ENCODE measurements around the gene IL1RAPL1.

Gene IL1RAPL1

DNA sequence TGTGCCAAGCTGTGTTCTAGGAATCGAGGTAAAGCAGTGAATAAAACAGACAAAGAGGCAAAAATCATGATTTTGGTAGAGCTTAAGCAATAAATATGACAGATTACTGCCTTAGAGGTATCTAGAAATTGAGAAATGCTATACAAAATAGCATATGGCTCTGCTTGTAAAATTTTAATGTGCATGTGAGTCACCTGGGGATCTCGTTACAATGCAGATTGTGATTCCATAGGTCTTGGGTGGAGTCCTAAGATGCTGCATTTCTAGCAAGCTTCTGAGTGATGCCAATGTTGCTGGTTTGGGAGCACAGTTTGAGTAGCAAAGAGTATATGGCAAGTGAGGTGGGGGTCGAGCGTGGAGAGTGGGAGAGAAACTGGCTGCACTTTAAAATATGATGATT, 930.9 kb downstream of the IL1RAPL1 start:
- Histone ChIP-seq H3K9me2 (replicated peaks; ENCODE audit: low read depth, low read length) (no peaks in the 10 kb centered on the region), H3K4me1 (ENCODE audit: insufficient read depth, low read length, poor library complexity, severe bottlenecking) (no peaks in the 10 kb centered on the region), H2AFZ (ENCODE audit: low read length) (no peak overlapping the region), H3K9ac (ENCODE audit: low read depth, low read length, poor library complexity, severe bottlenecking) (no peak overlapping the region), H3K4me2 (ENCODE audit: low read depth, low read length, poor library complexity, severe bottlenecking) (no peak overlapping the region), H4K20me1 (ENCODE audit: insufficient read depth, low read length, poor library complexity, severe bottlenecking) (no peaks in the 10 kb centered on the region), H3F3A (ENCODE audit: low read depth) (no peaks in the 10 kb centered on the region), H3K9me3 (ENCODE audit: insufficient read depth, low read depth, low read length) (no peaks in the 10 kb centered on the region), H3K79me2 (ENCODE audit: insufficient read depth, low read length) (no peaks in the 10 kb centered on the region), H3K36me3 (ENCODE audit: insufficient read depth, low read length) (no peaks in the 10 kb centered on the region), H3K27me3 (ENCODE audit: insufficient read depth, low read length, poor library complexity, severe bottlenecking) (no peaks in the 10 kb centered on the region), H3K4me3 (ENCODE audit: low read length, poor library complexity, severe bottlenecking) (no peak overlapping the region)
- no peak for TF ChIP-seq EZH2phosphoT487 (IDR thresholded peaks at IDR 0.05; ENCODE audit: borderline replicate concordance)

GRCh38 chrX:29528281-29528680, 941.0 kb downstream of the IL1RAPL1 start:
- no peak overlapping the region for H3K9ac ChIP-seq (ENCODE audit: low read depth, low read length, poor library complexity, severe bottlenecking)
- TF ChIP-seq, protein P1, sequence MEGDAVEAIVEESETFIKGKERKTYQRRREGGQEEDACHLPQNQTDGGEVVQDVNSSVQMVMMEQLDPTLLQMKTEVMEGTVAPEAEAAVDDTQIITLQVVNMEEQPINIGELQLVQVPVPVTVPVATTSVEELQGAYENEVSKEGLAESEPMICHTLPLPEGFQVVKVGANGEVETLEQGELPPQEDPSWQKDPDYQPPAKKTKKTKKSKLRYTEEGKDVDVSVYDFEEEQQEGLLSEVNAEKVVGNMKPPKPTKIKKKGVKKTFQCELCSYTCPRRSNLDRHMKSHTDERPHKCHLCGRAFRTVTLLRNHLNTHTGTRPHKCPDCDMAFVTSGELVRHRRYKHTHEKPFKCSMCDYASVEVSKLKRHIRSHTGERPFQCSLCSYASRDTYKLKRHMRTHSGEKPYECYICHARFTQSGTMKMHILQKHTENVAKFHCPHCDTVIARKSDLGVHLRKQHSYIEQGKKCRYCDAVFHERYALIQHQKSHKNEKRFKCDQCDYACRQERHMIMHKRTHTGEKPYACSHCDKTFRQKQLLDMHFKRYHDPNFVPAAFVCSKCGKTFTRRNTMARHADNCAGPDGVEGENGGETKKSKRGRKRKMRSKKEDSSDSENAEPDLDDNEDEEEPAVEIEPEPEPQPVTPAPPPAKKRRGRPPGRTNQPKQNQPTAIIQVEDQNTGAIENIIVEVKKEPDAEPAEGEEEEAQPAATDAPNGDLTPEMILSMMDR (conservative IDR thresholded peaks at IDR 0.05; ENCODE audit: low read length), result no peak
- no peak overlapping the region for H2AFZ ChIP-seq (ENCODE audit: low read length)
- H3K4me1 ChIP-seq (ENCODE audit: insufficient read depth, low read length, poor library complexity, severe bottlenecking), result no peaks in the 10 kb centered on the region
- H3K36me3 ChIP-seq (ENCODE audit: insufficient read depth, low read length), result no peaks in the 10 kb centered on the region
- H3F3A ChIP-seq (ENCODE audit: low read depth), result no peaks in the 10 kb centered on the region
- H3K9me3 ChIP-seq (ENCODE audit: insufficient read depth, low read depth, low read length), result no peaks in the 10 kb centered on the region
- no peaks in the 10 kb centered on the region for H3K27me3 ChIP-seq (ENCODE audit: insufficient read depth, low read length, poor library complexity, severe bottlenecking)
- no peaks in the 10 kb centered on the region for H4K20me1 ChIP-seq (ENCODE audit: insufficient read depth, low read length, poor library complexity, severe bottlenecking)
- H3K4me2 ChIP-seq (ENCODE audit: low read depth, low read length, poor library complexity, severe bottlenecking), result no peak overlapping the region
- no peaks in the 10 kb centered on the region for H3K79me2 ChIP-seq (ENCODE audit: insufficient read depth, low read length)
- H3K9me2 ChIP-seq (replicated peaks; ENCODE audit: low read depth, low read length), result no peaks in the 10 kb centered on the region
- no peak overlapping the region for H3K4me3 ChIP-seq (ENCODE audit: low read length, poor library complexity, severe bottlenecking)

DNA sequence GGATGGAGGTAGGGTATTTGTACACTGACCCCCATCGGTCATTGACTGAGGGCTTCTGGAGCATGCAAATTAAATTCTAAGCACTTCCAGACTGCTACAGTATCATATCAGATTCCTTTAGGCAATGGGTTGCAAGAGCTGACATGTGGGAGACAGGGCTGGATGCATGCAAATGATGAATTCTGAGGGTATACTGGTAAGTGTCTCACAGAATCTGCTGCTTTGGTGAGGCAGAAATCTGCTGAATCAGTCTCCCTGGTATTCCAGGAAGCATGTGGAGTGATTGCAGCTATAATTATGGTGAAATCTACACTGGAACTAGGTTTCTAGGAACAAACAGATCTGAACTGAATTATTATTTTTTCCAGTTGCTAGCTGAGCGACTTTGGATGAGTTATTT, 943.3 kb downstream of the IL1RAPL1 start:
- Histone ChIP-seq H3K9me3 (ENCODE audit: insufficient read depth, low read depth, low read length) (no peaks in the 10 kb centered on the region), H2AFZ (ENCODE audit: low read length) (no peak overlapping the region), H3K4me1 (ENCODE audit: insufficient read depth, low read length, poor library complexity, severe bottlenecking) (no peaks in the 10 kb centered on the region), H3K9me2 (replicated peaks; ENCODE audit: low read depth, low read length) (no peaks in the 10 kb centered on the region), H4K20me1 (ENCODE audit: insufficient read depth, low read length, poor library complexity, severe bottlenecking) (no peaks in the 10 kb centered on the region), H3K27me3 (ENCODE audit: insufficient read depth, low read length, poor library complexity, severe bottlenecking) (no peaks in the 10 kb centered on the region), H3K4me2 (ENCODE audit: low read depth, low read length, poor library complexity, severe bottlenecking) (no peak overlapping the region), H3K4me3 (ENCODE audit: low read length, poor library complexity, severe bottlenecking) (no peak overlapping the region), H3K79me2 (ENCODE audit: insufficient read depth, low read length) (no peaks in the 10 kb centered on the region), H3K36me3 (ENCODE audit: insufficient read depth, low read length) (no peaks in the 10 kb centered on the region), H3K9ac (ENCODE audit: low read depth, low read length, poor library complexity, severe bottlenecking) (no peak overlapping the region), H3F3A (ENCODE audit: low read depth) (no peaks in the 10 kb centered on the region)
- TF ChIP-seq EZH2phosphoT487 (IDR thresholded peaks at IDR 0.05; ENCODE audit: borderline replicate concordance), result no peak
- TF ChIP-seq, protein P1 (conservative IDR thresholded peaks at IDR 0.05; ENCODE audit: low read length), result no peak

GRCh38 chrX:29531336-29531735, 944.1 kb downstream of the IL1RAPL1 start:
- no peak overlapping the region for H3K4me3 ChIP-seq (ENCODE audit: low read length, poor library complexity, severe bottlenecking)
- H3K4me2 ChIP-seq (ENCODE audit: low read depth, low read length, poor library complexity, severe bottlenecking), result no peak overlapping the region
- no peaks in the 10 kb centered on the region for H3K36me3 ChIP-seq (ENCODE audit: insufficient read depth, low read length)
- no peaks in the 10 kb centered on the region for H3K4me1 ChIP-seq (ENCODE audit: insufficient read depth, low read length, poor library complexity, severe bottlenecking)
- no peaks in the 10 kb centered on the region for H3K9me3 ChIP-seq (ENCODE audit: insufficient read depth, low read depth, low read length)
- no peaks in the 10 kb centered on the region for H3K9me2 ChIP-seq (replicated peaks; ENCODE audit: low read depth, low read length)
- H4K20me1 ChIP-seq (ENCODE audit: insufficient read depth, low read length, poor library complexity, severe bottlenecking), result no peaks in the 10 kb centered on the region
- no peak overlapping the region for H3K9ac ChIP-seq (ENCODE audit: low read depth, low read length, poor library complexity, severe bottlenecking)
- no peaks in the 10 kb centered on the region for H3K79me2 ChIP-seq (ENCODE audit: insufficient read depth, low read length)
- no peaks in the 10 kb centered on the region for H3K27me3 ChIP-seq (ENCODE audit: insufficient read depth, low read length, poor library complexity, severe bottlenecking)
- no peak for TF ChIP-seq EZH2phosphoT487 (IDR thresholded peaks at IDR 0.05; ENCODE audit: borderline replicate concordance)
- TF ChIP-seq, protein P1 (conservative IDR thresholded peaks at IDR 0.05; ENCODE audit: low read length), result no peak
- no peaks in the 10 kb centered on the region for H3F3A ChIP-seq (ENCODE audit: low read depth)
- H2AFZ ChIP-seq (ENCODE audit: low read length), result no peak overlapping the region
